Subcutaneous abdominal adipose tissue (tissue), 5 donors: Measurements from ENCODE around the gene MACC1.

ENCODE experiments used
- H3K27ac ChIP-seq: one replicate; pipeline ENCODE4 v1.7.0; 2013; ENCODE audit warnings: low read depth, mild to moderate bottlenecking, inconsistent platforms, low read length, moderate library complexity
- H3K27me3 ChIP-seq, 5 donors: one replicate each; pipeline ENCODE4 v1.7.0; 2013; ENCODE audit warnings: low read length in 5 of 5, inconsistent platforms in 1 of 5; ENCODE audit not compliant: control insufficient read depth in 5 of 5, insufficient read depth in 4 of 5
- H3K36me3 ChIP-seq, 5 donors: one replicate each; pipeline ENCODE4 v1.7.0; 2013; ENCODE audit warnings: low read length in 5 of 5; ENCODE audit not compliant: control insufficient read depth in 5 of 5, insufficient read depth in 5 of 5
- H3K4me1 ChIP-seq, 5 donors: one replicate each; pipeline ENCODE4 v1.7.0; 2013; ENCODE audit warnings: low read length in 5 of 5, mild to moderate bottlenecking in 3 of 5, moderate library complexity in 1 of 5; ENCODE audit not compliant: control insufficient read depth in 5 of 5, insufficient read depth in 5 of 5
- H3K4me3 ChIP-seq, 5 donors: one replicate each; pipeline ENCODE4 v1.7.0; 2013; ENCODE audit warnings: low read length in 5 of 5, low read depth in 1 of 5
- H3K9ac ChIP-seq, 5 donors: one replicate each; pipeline ENCODE4 v1.7.0; 2013; ENCODE audit warnings: low read length in 5 of 5, mild to moderate bottlenecking in 4 of 5, moderate library complexity in 3 of 5
- H3K9me3 ChIP-seq, 5 donors: one replicate each; pipeline ENCODE4 v1.7.0; 2013; ENCODE audit warnings: low read length in 5 of 5; ENCODE audit not compliant: control insufficient read depth in 5 of 5
- donor health status: healthy.
- donor health status: healthy.
- donor health status: healthy.
- donor health status: healthy.
- donor health status: healthy.

Gene MACC1

DNA sequence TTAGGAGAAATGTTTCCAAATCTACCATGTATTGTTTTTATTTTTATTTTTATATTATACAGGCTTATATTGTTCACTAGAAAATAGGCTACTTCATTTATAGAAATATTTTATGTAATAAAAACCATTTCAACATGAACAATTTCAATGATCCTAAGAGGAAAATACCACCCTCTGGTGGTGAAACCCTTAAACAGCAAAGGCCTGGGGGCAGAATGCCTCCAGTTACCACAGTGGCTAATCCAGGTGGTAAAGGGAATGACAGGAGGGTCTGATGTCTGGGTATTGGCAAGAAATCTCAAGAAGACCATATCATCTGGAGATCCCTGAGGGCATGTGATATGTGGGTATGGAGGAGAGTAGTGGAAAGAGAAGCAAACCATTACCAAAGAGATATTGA is 19.3 kb downstream of the MACC1 start:
- no peak overlapping the region for H3K27ac ChIP-seq
- no peak overlapping the region for H3K9ac ChIP-seq
- peaks cover 0 to 13% (median 0%) of the 10 kb centered on the region in 5 donors for H3K4me1 ChIP-seq
- H3K9me3 ChIP-seq: no peaks in the 10 kb centered on the region
- H3K27me3 ChIP-seq: no peaks in the 10 kb centered on the region
- H3K36me3 ChIP-seq: no peaks in the 10 kb centered on the region
- no peak overlapping the region for H3K4me3 ChIP-seq

GRCh38 chr7:20197125-20197748 is 19.9 kb downstream of the MACC1 start:
- Histone ChIP-seq H3K4me1 (peaks cover 0 to 13% (median 0%) of the 10 kb centered on the region in 5 donors), H3K9ac (no peak overlapping the region), H3K9me3 (no peaks in the 10 kb centered on the region), H3K4me3 (no peak overlapping the region), H3K36me3 (no peaks in the 10 kb centered on the region), H3K27me3 (no peaks in the 10 kb centered on the region), H3K27ac (no peak overlapping the region)

DNA sequence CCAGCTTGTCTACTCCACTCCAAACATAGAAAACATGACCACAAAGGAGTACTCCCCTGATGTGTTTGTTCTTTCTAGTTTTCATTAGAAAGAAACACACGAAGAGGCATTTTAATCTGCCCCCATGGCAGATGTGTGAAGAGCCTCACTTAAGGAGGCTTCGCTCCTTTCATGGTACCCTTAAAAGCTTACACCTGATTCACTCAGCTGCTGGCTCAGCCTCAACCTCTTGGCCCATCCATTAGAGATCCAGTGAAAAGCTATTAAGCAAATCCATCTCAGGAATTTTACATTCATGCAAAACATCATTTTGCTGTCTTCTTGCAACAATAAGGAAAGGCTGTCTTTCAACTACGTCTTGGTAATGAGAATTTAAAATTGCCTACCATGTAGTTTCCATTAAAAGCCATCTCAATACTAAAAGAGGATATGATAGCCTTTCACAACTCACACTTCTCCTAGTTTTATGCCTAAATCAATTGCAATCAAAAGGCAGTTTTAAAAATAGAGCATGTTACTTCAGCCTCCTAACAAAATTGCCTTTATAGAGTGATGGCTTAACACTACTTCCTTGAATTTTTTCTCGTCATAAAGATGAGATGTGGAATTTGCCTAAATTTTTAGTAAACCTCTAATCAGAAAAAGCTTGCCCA is 22.7 kb downstream of the MACC1 start:
- H3K4me1 ChIP-seq: peaks cover 0 to 11% (median 0%) of the 10 kb centered on the region in 5 donors
- H3K9me3 ChIP-seq: peaks cover 0 to 6% (median 5%) of the 10 kb centered on the region in 5 donors

GRCh38 chr7:20193873-20194272 is 23.3 kb downstream of the MACC1 start:
- no peaks in the 10 kb centered on the region for H3K36me3 ChIP-seq
- H3K9ac ChIP-seq: no peak overlapping the region
- H3K4me3 ChIP-seq: no peak overlapping the region
- no peaks in the 10 kb centered on the region for H3K27me3 ChIP-seq
- no peak overlapping the region for H3K27ac ChIP-seq
- H3K9me3 ChIP-seq: peaks cover 0 to 8% (median 6%) of the 10 kb centered on the region in 5 donors
- peaks cover 0 to 5% (median 0%) of the 10 kb centered on the region in 5 donors for H3K4me1 ChIP-seq

More for the DNA sequence above, 22.7 kb downstream of the MACC1 start:
- Histone ChIP-seq H3K27ac (no peak overlapping the region), H3K36me3 (no peaks in the 10 kb centered on the region), H3K4me3 (no peak overlapping the region), H3K9ac (no peak overlapping the region), H3K27me3 (no peaks in the 10 kb centered on the region)

DNA sequence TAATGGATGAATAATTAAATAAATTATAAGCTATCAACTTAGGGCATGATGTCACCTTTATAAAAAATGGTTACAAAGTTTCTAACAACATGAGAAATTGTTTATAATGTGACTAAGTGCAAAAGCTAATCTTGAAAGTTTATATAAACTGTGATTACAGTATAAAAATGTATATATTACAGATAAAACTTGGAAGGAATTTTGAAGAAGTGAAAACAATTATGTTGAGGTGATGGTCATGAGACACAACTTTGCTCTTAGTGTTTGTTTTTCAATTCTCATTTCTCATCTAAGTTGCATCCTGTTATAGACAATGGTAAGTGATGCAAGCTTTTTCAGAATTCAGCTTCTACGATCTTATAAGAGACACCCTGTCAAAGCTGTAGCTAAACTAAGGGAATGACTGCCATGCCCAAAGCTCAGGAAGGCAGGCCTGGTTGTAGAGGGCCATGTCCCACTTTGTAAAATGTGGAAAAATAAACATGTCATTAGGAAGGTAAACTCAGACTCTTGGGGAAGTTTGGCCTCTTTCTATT is 23.9 kb downstream of the MACC1 start:
- H3K27me3 ChIP-seq: no peaks in the 10 kb centered on the region
- H3K36me3 ChIP-seq: no peaks in the 10 kb centered on the region
- H3K9me3 ChIP-seq: peaks cover 0 to 8% (median 6%) of the 10 kb centered on the region in 5 donors
- no peak overlapping the region for H3K9ac ChIP-seq
- H3K27ac ChIP-seq: no peak overlapping the region
- H3K4me3 ChIP-seq: no peak overlapping the region
- peaks cover 0 to 5% (median 0%) of the 10 kb centered on the region in 5 donors for H3K4me1 ChIP-seq

- H3K4me1 ChIP-seq: peaks cover 0 to 5% (median 0%) of the 10 kb centered on the region in 5 donors
- H3K9me3 ChIP-seq: peaks cover 0 to 10% (median 6%) of the 10 kb centered on the region in 5 donors
- H3K4me3 ChIP-seq: no peak overlapping the region
- no peak overlapping the region for H3K9ac ChIP-seq
- H3K36me3 ChIP-seq: no peaks in the 10 kb centered on the region
- H3K27ac ChIP-seq: no peak overlapping the region
- H3K27me3 ChIP-seq: no peaks in the 10 kb centered on the region
These were observed 25.8 kb downstream of the MACC1 start for GRCh38 chr7:20191391-20191869.

DNA sequence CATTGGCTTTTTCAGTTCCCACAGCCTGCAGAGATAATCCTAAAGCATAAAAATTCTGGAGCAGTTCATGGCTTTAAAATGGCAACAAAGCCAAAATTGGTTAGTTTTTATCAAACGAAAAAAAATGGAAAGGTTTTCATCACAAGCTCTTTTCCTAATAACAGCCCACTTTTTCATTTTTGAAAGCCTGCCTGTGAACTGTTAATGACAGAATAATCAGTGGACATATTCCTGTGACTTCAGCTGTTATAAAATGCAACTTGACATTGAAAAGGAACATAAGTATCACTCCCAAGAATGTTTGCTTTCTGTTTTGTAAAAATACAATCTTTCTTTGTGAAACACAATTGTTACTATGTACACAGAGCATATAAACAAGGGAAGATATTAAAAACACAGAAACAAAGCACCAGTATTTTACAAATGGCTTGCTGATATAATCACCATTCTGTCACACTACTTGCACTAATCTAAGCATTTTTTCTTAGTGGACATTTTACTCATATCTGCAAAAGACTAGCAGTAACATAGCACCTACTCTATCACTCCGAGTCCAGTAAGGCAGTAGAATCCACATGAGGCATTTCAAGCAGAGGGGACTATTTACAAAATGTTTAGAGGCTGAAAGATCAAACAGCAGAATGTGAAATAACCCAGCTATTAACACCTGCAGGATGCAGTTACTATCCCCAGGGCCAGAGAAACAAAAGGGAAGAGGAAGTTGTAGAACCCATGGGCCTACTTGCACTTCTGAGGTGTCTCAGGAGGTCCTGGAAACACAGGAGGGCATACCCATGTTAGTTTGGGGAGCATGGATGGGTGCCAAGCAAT is 26.4 kb downstream of the MACC1 start:
- no peak overlapping the region for H3K9ac ChIP-seq
- H3K36me3 ChIP-seq: no peaks in the 10 kb centered on the region
- peaks cover 0 to 5% (median 0%) of the 10 kb centered on the region in 5 donors for H3K4me1 ChIP-seq
- H3K4me3 ChIP-seq: no peak overlapping the region
- peaks cover 0 to 10% (median 6%) of the 10 kb centered on the region in 5 donors for H3K9me3 ChIP-seq
- no peak overlapping the region for H3K27ac ChIP-seq
- H3K27me3 ChIP-seq: no peaks in the 10 kb centered on the region

DNA sequence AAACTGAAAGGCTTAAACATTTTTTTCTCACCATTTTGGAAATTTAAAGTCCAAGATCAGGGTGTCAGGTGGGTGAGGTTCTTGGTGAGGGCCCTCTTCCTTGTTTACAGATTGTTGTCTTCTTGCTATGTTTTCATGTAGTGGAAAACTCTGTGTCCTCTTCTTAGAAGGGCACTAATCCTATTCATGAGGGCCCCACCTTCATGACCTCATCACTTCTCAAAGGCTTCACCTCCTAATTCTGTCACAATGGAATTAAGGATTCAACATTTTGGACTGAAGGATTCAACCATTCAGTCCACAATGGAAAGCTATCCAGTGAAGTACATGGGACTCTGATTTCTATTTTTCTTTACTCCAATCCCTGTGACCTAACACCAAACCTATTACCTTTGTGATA is 27.3 kb downstream of the MACC1 start:
- Histone ChIP-seq H3K9ac (no peak overlapping the region), H3K4me3 (no peak overlapping the region), H3K27ac (no peak overlapping the region), H3K4me1 (peaks cover 0 to 5% (median 0%) of the 10 kb centered on the region in 5 donors), H3K27me3 (no peaks in the 10 kb centered on the region), H3K9me3 (peaks cover 0 to 10% (median 6%) of the 10 kb centered on the region in 5 donors), H3K36me3 (no peaks in the 10 kb centered on the region)

GRCh38 chr7:20188567-20188966 is 28.6 kb downstream of the MACC1 start:
- Histone ChIP-seq H3K9me3 (peaks cover 0 to 10% (median 6%) of the 10 kb centered on the region in 5 donors), H3K36me3 (no peaks in the 10 kb centered on the region), H3K4me1 (peaks cover 0 to 5% (median 0%) of the 10 kb centered on the region in 5 donors), H3K27me3 (no peaks in the 10 kb centered on the region), H3K27ac (no peak overlapping the region), H3K4me3 (no peak overlapping the region), H3K9ac (no peak overlapping the region)
